HG03521 (cell line): ENCODE results near the gene MPG.
A peak's percentile ranks its signal among the peaks of the same experiment; 100 is the strongest.
"Not testable (repeated sequence)": the region's sequence is repeated elsewhere in the genome, so short reads cannot be mapped to it uniquely, and the experiment has no call there.

ENCODE experiments used
- ATAC-seq: cut with Tn5 transposase; IDR thresholded peaks from one replicate; pipeline ENCODE4 v1.9.1; 2021; ENCODE audit warnings: mild to moderate bottlenecking, moderate library complexity; ENCODE audit not compliant: unreplicated experiment

MPG gene, protein sequence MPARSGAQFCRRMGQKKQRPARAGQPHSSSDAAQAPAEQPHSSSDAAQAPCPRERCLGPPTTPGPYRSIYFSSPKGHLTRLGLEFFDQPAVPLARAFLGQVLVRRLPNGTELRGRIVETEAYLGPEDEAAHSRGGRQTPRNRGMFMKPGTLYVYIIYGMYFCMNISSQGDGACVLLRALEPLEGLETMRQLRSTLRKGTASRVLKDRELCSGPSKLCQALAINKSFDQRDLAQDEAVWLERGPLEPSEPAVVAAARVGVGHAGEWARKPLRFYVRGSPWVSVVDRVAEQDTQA

DNA sequence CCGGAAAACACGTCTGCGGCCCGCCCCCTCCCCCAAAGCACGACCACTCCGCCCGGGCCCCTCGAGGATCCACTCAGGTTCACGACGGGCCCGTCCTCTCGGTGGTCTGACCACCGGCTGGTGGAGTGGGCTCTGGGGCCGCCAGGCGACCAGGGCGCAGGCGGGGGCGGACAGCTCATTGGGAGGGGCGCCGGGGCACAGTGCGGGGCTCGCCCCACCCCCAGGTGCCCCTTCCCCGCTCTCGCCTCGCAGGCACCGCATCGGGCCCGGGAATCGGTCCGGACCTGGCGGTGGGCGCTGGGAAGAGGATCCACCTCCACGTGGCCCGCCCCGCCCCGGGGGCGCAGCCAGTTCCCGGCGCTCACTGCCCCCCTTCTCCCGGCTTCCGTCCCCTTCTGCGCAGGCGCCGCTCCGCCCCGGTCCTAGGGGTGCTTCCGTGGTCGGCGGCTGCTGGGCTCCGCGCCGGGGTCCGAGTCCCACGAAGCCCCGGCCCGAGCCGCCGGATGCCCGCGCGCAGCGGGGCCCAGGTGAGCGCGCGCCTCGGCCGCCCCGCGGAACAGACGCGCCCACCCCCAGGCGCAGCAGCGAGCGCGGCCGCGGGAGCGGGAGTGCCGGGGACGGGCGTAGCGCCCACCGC is at the start of gene MPG:
TSS of gene MPG (plus strand) at position 419 of the 637 bp plus-strand sequence. CDS start at position 504, 85 bp downstream.
- ATAC-seq = peak; percentile 81

DNA sequence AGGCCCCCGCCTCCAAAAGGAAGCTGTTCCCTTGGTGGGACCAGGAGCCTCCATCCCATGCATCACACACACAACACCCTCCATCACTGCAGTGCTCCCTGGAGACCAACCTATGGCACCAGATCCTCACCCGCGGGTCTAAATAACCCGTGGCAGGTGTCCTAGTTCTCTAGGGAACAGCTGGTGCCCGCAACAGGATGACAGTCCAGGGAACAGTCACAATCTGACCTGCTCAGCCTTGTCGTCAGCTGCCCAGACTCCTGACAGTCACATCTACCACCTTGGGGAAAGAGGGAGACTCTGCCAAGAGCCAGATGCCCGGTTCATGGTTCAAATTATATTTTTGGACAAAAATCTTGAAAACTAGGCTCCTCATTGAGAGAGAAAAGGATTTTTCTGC is 47.4 kb upstream of the MPG start:
- not testable (repeated sequence) for ATAC-seq

DNA sequence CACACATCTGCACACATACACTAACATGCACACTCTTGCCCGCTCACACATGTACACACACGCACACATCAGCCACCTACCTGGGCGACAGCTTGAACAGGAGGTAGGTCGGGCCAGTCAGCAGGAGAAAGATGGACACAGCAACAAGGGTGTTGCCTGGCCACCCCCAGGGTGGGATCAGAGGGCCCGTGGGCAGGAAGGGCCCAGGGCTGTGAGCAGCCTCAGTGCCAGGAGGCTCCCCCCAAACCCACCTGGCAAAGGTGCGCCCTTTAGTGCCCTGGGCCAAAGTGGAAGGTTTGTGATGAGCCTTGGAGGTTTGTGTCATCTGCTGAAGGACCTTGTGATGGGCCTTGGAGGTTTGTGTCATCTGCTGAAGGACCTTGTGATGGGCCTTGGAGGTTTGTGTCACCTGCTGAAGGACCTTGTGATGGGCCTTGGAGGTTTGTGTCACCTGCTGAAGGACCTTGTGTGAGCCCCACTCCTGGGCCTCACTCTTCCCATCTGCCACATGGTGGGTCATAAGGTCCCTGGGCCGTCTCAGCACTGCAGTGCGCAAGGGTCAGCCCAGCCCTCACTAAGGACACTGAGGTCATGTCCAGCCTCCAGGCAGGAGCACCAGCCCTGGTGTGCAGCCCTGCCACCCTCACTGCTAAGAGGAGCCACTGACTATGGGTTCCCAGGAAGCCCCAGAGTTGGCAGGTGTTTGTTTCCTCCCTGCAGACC is 44.7 kb upstream of the MPG start:
- not testable (repeated sequence) for ATAC-seq

DNA sequence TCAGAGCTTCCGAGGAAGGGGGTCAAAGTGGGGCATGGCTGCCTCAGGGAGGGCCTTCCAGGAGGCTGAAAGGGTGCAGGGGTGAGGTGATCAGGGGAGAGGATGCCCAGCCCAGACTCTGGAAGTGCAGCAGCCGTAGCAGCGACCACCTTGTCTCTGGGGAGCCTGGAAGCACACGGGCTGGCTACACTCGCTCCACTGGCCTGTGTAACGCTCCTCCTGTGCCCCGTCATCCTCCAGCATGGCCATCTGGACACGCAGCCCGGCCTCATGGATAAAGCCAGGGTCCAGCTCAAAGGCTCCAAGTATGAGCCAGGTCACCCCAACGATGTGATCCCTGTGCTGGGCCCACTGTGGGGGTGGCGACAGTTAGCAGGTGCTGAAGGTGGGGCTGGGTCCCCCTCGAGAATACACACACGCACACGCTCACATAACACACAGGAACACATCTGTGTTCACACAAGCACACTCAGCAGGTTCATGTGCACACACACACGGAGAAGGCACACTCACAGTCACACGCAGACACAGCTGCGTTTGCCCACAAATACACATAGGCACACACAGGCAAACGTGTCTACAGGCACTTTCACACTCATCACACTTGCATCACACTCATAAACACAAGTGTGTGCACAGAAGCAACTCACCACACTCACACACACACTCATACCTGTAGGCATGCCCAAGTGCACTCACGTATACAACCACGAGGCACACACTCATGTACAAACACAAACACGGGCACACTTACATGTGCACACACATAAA is 44.0 kb upstream of the MPG start:
- ATAC-seq = no peak

DNA sequence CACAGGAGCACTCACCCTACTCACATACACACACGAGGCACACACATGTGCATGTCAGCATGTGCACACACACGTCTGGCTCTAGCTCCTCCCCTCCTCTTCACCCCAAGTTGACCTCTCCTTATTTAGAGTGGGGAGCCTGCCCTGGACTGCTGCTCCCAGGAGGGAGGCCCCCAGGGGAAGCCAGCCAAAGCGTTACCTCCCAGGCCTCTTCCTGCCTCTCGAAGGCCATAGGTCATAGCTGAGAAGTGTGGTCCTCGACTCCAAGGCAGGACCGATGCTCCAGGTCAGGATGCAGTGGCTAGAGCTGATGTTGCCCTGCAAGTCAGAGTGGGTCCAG is 43.4 kb upstream of the MPG start:
- ATAC-seq = no peak

DNA sequence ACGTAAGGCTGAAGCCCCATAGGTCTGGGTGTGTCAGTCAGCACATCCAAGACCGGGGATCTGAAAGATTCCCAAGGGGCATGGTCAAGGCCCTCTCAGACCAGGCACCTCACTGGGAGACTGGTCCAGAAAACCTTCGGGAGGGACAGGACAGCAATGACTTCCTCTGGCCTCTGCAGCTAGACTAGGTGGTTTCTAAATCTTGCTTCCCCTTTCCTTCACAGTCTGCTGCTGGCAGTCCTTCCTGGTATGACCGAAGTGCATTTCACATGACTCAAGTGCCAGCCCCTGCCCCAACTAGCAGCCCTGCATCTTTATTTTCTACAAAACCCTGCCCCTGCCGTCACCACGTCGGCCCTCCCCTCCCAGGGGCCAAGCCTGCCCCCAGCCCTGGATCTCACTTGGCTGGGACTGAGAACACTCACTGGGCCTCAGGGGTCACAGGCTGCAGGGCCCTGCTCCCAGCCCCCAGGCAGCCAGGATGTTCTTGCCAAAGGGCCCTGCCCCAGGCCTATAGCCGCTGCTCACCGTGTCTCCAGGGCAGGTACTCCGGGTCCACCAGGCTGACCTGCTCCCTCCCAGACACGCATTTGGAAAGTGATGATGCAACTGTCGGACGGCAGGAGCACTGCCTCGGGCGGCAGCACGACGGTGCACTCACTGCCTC is 42.9 kb upstream of the MPG start:
- ATAC-seq = no peak

DNA sequence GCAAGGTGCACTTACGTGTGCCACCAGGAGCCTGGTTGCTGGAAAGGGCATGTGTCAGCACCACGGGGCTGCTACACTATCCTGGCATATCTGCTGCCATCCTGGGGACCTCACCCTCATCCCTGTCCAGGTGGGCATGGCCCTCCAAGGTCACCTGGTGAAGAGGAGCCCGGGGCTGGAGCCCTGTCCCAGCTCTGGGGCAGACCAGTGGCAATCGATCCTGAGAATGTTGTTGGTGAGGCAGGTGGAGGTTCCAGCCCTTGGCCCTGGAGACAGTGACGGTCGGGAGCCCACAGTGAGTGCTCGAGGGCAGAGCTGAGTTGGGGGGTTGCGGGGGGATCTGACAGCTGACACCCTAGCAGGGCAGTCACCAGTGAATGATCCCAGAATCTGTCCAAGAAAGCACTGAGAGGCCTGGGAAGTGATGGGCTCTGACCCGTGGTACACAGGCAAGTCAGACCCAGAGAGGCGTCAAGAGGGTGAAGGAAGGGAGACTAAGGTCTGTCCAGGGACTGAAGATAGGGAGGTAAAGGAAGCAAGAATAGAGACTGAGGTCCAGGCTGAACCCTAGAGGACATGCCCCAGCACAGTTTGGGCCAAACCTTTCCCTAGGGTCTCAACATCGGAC is 42.2 kb upstream of the MPG start:
- ATAC-seq = no peak

DNA sequence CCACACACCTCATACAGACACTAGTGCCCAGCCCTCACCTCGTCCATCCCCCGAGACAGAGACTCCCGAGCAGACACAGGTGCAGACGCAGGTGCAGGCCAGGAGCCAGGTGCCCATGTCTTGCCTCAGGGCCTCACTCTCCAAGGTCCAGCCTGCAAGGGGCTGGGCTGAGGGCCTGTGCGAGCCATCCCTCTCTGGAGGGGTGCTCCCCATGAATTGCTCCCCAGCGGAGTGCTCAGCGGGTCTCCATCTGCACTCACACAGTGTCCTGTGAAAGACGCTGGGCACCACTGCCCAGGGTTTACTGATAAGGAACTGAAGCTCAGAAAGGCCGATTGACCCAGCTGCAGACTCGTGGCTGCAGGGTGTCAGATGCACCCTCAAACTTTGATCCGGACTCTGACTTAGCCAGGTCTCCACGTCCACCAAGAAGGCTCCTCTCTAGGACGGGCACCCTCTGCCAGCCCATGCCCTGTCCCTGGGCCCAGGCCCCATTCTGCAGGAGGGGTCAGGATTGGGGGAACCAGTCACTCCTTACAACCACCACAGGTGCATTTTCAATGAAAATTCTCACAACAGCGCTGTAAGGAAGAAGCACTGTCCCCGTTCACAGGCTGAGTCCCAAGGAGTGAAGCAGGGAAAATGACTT is 41.6 kb upstream of the MPG start:
- no peak for ATAC-seq

DNA sequence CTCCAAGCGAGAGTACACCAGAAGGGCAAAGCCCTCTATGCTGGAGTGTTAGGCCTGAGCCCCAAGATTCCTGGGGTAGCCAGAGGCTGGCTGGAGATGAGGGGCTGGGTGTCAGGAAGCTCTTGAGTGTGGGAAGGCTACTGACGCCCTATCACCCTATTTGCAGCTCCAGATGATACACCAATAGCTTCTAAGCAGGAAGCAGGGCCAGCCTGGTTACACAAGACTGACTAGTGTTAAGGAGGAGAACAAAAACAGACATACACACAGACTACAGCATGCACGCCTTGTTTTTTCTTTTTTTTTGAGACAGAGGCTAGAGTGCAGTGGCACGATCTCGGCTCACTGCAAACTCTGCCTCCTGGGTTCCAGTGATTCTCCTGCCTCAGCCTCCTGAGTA is 40.5 kb upstream of the MPG start:
- ATAC-seq = no peak

DNA sequence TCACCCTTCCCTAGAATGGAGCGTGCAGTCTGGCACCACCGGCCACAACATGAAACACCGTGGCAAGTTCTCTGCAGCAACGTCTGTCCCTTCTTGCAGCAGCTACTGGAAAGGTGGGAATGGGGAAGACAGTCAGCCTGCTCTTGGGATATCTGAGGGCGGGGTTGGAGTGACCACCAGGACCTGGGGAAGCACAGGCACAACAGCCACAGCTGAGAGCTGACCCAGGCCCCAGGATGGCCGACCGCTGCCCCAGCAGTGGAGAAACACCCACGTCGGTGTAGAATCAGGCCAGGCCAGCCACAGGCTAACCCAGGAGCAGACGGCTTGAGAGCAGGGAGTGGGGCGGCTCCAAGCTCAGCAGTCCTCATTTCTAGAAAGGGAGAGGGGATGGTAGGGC is 39.8 kb upstream of the MPG start:
- ATAC-seq = not testable (repeated sequence)

DNA sequence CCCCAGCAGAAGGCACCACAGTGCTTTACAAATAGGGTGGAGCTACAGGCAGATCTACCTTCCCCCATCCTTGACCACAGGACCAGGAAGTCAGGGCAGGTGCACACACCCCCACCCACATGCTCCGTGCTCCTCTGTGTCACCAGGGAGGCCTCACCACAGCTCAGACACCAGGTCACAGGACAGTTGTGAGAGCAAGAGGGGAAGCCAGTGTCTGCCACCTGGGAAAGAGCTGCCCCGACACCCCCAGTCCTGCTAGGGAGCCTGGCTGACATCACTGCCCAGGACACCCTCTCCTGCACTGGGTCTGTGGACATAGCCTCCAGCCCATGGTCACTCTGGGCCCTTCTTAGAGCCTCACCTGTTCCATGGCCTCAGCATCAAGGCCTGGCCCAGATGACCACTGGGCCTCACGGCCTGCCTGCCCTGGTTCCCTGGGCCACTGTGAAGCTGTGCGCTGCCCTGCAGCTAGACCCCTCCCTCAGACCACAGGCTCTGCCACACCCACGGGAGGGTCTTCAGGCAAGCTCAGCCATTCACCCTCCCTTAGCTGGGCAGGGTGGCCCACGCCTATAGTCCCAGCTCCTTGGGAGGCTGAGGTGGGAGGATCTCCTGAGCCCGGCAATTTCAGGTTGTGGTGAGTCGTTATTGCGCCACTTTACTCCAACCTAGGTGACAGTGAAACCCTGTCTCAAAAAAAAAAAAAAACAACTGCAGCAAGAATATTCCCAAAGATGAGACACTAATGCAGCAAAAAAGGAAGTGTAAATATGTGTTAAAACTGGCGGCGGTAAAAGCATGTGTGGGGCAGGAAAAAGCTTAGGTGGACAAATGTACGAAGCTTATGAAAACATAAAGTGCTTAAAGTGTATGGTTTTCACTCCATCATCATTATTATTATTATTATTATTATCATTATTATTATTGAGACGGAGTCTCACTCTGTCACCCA is 38.8 kb upstream of the MPG start:
- ATAC-seq = peak; percentile 80

DNA sequence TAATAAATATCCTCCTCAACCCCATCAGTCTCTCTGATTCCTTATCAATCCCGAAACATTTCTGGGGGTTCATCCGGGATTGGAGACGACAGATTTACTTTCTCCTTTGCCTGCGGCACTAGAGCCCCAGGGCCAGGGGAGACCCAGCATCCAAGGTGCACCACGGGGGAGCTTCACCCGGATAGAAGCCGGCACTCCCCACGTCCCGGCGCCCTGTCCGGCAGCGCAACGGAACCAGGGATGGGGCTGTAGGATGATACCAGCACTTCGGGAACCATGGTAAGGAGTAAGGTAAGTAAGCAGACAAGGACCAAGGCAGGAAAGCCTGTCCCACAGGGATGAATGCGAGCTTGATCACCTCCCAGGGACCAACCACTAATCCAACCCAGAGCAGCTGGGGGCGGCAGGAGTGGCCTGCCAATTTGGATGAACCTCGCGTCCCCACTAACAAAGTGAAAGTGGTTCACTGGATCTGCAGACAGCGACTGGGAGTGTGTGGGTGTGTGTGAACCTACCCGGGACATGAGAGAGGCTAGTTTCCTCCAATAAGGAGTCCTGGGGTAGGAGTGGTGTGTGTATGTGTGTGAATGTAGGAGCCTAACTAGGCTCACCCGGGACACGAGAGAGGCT is 36.5 kb upstream of the MPG start:
- ATAC-seq = no peak

DNA sequence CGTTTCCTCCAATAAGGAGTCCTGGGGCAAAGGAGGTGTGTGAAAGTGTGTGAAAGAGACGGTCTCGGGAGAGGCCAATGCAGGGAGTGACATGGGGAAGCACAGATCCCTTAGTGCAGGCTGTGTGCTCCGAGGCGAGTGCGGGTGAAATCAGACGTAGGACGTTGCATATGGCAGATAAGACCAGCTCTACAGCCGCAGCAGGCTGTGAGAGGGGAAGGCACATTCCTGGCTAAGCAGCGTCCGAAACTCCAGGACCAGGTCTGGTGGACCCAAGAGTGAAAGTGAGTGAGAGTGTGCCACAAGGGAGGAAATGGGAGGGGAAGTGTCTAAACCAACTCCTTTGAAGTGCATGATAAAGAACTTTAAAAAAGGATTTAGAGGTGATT is 36.0 kb upstream of the MPG start:
- ATAC-seq = no peak

DNA sequence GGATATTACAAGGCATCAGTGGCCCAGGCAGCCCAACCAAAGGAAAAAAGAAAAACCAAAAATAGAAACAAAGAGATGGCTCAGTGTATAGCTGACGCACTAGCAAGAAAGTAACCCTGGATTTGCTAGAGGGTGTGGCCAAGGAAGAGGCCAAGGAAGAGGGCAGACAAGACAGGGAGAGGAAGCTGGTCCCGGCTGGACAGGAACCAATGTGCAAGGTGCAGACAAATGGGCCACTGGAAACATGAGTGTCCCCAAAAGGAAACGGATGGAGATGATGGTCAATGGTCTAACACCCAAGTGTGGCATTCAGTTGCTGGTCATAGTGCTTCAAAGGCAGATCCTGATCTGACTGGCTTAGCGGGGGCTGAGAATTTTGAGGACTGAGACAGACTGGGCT is 35.3 kb upstream of the MPG start:
- ATAC-seq = no peak

DNA sequence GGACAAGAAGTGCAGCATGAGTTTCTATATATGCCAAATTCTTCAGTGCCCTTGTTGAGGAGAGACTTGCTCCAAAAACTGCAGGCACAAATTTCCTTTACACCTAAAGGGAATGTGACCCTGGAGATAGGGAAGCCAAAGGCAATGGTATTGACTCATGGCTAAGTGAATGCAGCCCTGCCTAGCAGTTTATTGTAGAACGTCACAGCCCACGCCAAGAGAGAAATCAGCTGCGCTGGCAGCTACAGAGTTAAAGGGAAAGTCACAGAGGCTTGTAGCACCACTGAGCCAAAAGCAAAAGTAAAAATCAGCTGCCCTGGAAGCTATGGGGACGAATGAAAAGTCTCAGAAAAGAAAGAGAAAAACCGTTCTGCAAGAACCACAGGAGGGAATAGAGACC is 34.7 kb upstream of the MPG start:
- ATAC-seq = no peak

DNA sequence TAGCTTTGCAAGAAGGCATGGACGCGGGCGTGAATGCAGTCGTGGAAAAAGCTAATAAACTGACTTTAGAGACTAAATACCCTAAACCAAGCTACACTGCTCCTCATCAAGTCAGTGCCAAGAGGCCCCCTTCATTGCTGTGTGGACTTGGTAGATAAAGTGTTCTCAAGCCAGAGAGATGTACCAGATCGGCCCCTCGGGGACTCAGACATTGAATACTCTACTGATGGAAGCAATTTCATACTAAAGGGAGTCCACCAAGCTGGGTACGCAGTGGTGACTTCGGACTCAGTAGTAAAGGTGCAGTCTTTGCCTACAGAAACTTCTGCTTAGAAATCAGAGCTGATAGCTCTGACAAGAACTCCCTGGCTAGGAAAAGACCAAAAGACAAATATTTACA is 33.4 kb upstream of the MPG start:
- ATAC-seq = no peak

DNA sequence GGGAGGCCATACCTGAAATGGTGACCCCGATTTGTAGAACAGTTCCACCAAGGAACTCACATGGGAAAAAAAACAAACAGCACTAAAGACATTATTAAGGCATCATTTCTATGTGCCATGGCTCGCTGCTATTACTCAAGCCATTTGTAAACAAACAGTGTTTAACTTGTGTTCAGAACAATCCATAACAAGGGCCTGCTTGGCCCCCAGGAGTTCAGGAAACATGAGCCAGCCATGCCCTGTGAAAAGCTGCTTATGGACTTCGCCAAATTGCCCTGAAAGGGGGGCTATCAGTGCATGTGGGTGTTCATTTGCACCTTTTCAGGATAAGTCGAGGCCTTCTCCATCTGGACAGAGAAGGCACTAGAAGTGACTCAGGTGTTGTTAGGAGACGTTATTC is 32.6 kb upstream of the MPG start:
- no peak for ATAC-seq

DNA sequence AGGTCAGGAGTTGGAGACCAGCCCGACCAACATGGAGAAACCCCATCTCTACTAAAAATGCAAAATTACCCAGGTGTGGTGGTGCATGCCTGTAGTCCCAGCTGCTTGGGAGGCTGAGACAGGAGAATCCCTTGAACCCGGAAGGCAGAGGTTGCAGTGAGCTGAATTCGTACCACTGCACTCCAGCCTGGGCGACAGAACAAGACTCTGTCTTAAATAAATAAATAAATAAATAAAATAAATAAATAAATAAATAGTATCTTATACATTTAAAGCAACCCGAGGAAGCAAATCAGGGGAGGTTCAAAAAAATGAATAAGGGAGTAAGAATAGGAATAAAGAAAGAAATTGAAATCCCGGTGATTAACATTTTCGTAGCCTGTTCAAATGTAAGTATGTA is 31.5 kb upstream of the MPG start:
- not testable (repeated sequence) for ATAC-seq
